ENCODE measurements around the gene FAM163B. TPM values are rescaled to one million over a fixed set of nuclear protein-coding genes. Genes with fewer than 3 reads are reported as not detected.
A peak's percentile ranks its signal among the peaks of the same experiment; 100 is the strongest.

Gene FAM163B
- total and polyA plus RNA-seq, 2 experiments from 2014 or later = 0.60 to 1.3 TPM

DNA sequence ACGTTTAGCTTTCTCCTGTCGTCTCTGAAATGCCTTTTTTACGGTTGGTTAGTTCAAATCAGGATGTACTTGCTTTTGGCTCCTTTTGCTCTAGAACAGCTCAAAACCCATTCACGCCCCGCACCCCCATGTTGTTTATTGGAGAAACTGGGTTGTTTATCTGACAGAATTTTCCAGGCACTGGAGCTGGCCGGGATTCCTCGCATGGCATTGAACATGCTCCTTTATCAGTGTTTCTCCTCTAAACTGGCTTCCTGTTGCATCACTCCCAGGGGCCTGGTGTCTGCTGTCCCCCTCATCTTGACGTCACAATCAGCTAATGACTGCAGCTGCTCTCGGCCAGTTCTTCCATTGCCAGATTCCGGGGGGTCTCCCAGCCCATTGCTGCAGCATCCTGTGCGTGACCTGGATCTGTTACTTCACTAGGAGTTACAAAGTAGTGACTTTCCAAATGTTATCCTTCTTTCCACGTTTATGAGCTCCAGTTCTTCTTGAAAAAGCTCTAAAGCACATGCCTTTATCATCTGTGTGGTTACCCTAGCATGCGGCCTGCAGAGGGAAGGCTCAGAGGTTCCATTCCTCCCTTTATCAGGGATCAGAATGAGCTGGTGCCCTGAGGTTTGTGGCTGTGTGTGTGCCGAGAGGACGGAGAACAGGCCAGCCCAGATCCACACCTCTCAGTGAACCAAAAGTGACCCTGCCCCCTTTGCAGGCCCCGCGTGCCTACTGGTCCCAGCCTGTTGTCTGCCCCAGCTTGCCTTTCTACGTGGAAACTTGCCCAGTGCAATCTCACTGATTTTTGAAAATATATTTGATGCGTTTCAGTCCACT, 27.5 kb downstream of the FAM163B start:
- Histone ChIP-seq H3F3A (replicated peaks; ENCODE audit: low read depth) (no peaks in the 10 kb centered on the region; the same call in 1 of the 2 replicates), H2AFZ (no peak overlapping the region), H4K20me1 (replicated peaks; ENCODE audit: insufficient read depth) (no peaks in the 10 kb centered on the region), H3K36me3 (ENCODE audit: insufficient read depth) (no peaks in the 10 kb centered on the region), H3K79me2 (replicated peaks; ENCODE audit: insufficient read depth) (no peaks in the 10 kb centered on the region), H3K27ac (ENCODE audit: low read depth) (peak overlapping the region; percentile 39; the same call in 1 of the 2 replicates), H3K4me3 (no peak overlapping the region), H3K27me3 (ENCODE audit: insufficient read depth) (no peaks in the 10 kb centered on the region), H3K4me1 (ENCODE audit: insufficient read depth) (peaks cover 7% of the 10 kb centered on the region), H3K4me2 (no peak overlapping the region), H3K9me2 (ENCODE audit: insufficient read depth) (no peaks in the 10 kb centered on the region)
- no peaks in the 10 kb centered on the region for H3K9me3 Mint-ChIP-seq
- no peak overlapping the region for H3K4me3 Mint-ChIP-seq
- DNase-seq (ENCODE audit: low spot score) = no peak
- no peak for ATAC-seq
- H3K27me3 Mint-ChIP-seq (ENCODE audit: insufficient read depth, low read depth, poor library complexity) = peaks cover 13% of the 10 kb centered on the region
- H3K4me1 Mint-ChIP-seq = peaks cover 53% of the 10 kb centered on the region
- no peaks in the 10 kb centered on the region; the same call in 2 of the 3 replicates for H3K36me3 Mint-ChIP-seq (ENCODE audit: low read depth)
- H3K27ac Mint-ChIP-seq = peak overlapping the region; percentile 24
- no peak for TF ChIP-seq POLR2AphosphoS5 (IDR thresholded peaks at IDR 0.05; ENCODE audit: low read depth)
- TF ChIP-seq, protein P1, sequence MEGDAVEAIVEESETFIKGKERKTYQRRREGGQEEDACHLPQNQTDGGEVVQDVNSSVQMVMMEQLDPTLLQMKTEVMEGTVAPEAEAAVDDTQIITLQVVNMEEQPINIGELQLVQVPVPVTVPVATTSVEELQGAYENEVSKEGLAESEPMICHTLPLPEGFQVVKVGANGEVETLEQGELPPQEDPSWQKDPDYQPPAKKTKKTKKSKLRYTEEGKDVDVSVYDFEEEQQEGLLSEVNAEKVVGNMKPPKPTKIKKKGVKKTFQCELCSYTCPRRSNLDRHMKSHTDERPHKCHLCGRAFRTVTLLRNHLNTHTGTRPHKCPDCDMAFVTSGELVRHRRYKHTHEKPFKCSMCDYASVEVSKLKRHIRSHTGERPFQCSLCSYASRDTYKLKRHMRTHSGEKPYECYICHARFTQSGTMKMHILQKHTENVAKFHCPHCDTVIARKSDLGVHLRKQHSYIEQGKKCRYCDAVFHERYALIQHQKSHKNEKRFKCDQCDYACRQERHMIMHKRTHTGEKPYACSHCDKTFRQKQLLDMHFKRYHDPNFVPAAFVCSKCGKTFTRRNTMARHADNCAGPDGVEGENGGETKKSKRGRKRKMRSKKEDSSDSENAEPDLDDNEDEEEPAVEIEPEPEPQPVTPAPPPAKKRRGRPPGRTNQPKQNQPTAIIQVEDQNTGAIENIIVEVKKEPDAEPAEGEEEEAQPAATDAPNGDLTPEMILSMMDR (conservative IDR thresholded peaks at IDR 0.05; ENCODE audit: low read depth in 2 of 2) = no peak
- TF ChIP-seq, protein P2, sequence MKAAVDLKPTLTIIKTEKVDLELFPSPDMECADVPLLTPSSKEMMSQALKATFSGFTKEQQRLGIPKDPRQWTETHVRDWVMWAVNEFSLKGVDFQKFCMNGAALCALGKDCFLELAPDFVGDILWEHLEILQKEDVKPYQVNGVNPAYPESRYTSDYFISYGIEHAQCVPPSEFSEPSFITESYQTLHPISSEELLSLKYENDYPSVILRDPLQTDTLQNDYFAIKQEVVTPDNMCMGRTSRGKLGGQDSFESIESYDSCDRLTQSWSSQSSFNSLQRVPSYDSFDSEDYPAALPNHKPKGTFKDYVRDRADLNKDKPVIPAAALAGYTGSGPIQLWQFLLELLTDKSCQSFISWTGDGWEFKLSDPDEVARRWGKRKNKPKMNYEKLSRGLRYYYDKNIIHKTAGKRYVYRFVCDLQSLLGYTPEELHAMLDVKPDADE (IDR thresholded peaks at IDR 0.05) = no peak
- TF ChIP-seq ZNF331 (CRISPR knock-in tag; IDR thresholded peaks at IDR 0.05; ENCODE audit: low read depth) = no peak
- TF ChIP-seq, protein P3, sequence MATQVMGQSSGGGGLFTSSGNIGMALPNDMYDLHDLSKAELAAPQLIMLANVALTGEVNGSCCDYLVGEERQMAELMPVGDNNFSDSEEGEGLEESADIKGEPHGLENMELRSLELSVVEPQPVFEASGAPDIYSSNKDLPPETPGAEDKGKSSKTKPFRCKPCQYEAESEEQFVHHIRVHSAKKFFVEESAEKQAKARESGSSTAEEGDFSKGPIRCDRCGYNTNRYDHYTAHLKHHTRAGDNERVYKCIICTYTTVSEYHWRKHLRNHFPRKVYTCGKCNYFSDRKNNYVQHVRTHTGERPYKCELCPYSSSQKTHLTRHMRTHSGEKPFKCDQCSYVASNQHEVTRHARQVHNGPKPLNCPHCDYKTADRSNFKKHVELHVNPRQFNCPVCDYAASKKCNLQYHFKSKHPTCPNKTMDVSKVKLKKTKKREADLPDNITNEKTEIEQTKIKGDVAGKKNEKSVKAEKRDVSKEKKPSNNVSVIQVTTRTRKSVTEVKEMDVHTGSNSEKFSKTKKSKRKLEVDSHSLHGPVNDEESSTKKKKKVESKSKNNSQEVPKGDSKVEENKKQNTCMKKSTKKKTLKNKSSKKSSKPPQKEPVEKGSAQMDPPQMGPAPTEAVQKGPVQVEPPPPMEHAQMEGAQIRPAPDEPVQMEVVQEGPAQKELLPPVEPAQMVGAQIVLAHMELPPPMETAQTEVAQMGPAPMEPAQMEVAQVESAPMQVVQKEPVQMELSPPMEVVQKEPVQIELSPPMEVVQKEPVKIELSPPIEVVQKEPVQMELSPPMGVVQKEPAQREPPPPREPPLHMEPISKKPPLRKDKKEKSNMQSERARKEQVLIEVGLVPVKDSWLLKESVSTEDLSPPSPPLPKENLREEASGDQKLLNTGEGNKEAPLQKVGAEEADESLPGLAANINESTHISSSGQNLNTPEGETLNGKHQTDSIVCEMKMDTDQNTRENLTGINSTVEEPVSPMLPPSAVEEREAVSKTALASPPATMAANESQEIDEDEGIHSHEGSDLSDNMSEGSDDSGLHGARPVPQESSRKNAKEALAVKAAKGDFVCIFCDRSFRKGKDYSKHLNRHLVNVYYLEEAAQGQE (IDR thresholded peaks at IDR 0.05; ENCODE audit: unreplicated experiment) = no peak
- TF ChIP-seq JUNB (IDR thresholded peaks at IDR 0.05; ENCODE audit: unreplicated experiment) = no peak
- TF ChIP-seq EZH2 (IDR thresholded peaks at IDR 0.05; ENCODE audit: low read depth, unreplicated experiment) = no peak
- no peak for TF ChIP-seq STAT1 (IDR thresholded peaks at IDR 0.05; ENCODE audit: unreplicated experiment)
- TF ChIP-seq ZNF114 (CRISPR knock-in tag; IDR thresholded peaks at IDR 0.05) = no peak
- TF ChIP-seq, protein P4, sequence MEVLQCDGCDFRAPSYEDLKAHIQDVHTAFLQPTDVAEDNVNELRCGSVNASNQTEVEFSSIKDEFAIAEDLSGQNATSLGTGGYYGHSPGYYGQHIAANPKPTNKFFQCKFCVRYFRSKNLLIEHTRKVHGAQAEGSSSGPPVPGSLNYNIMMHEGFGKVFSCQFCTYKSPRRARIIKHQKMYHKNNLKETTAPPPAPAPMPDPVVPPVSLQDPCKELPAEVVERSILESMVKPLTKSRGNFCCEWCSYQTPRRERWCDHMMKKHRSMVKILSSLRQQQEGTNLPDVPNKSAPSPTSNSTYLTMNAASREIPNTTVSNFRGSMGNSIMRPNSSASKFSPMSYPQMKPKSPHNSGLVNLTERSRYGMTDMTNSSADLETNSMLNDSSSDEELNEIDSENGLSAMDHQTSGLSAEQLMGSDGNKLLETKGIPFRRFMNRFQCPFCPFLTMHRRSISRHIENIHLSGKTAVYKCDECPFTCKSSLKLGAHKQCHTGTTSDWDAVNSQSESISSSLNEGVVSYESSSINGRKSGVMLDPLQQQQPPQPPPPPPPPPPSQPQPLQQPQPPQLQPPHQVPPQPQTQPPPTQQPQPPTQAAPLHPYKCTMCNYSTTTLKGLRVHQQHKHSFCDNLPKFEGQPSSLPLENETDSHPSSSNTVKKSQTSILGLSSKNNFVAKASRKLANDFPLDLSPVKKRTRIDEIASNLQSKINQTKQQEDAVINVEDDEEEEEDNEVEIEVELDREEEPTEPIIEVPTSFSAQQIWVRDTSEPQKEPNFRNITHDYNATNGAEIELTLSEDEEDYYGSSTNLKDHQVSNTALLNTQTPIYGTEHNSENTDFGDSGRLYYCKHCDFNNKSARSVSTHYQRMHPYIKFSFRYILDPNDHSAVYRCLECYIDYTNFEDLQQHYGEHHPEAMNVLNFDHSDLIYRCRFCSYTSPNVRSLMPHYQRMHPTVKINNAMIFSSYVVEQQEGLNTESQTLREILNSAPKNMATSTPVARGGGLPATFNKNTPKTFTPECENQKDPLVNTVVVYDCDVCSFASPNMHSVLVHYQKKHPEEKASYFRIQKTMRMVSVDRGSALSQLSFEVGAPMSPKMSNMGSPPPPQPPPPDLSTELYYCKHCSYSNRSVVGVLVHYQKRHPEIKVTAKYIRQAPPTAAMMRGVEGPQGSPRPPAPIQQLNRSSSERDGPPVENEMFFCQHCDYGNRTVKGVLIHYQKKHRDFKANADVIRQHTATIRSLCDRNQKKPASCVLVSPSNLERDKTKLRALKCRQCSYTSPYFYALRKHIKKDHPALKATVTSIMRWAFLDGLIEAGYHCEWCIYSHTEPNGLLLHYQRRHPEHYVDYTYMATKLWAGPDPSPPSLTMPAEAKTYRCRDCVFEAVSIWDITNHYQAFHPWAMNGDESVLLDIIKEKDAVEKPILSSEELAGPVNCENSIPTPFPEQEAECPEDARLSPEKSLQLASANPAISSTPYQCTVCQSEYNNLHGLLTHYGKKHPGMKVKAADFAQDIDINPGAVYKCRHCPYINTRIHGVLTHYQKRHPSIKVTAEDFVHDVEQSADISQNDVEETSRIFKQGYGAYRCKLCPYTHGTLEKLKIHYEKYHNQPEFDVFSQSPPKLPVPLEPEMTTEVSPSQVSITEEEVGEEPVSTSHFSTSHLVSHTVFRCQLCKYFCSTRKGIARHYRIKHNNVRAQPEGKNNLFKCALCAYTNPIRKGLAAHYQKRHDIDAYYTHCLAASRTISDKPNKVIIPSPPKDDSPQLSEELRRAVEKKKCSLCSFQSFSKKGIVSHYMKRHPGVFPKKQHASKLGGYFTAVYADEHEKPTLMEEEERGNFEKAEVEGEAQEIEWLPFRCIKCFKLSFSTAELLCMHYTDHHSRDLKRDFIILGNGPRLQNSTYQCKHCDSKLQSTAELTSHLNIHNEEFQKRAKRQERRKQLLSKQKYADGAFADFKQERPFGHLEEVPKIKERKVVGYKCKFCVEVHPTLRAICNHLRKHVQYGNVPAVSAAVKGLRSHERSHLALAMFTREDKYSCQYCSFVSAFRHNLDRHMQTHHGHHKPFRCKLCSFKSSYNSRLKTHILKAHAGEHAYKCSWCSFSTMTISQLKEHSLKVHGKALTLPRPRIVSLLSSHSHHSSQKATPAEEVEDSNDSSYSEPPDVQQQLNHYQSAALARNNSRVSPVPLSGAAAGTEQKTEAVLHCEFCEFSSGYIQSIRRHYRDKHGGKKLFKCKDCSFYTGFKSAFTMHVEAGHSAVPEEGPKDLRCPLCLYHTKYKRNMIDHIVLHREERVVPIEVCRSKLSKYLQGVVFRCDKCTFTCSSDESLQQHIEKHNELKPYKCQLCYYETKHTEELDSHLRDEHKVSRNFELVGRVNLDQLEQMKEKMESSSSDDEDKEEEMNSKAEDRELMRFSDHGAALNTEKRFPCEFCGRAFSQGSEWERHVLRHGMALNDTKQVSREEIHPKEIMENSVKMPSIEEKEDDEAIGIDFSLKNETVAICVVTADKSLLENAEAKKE (CRISPR knock-in tag; IDR thresholded peaks at IDR 0.05) = no peak
- no peak for TF ChIP-seq EZH2phosphoT487 (IDR thresholded peaks at IDR 0.05; ENCODE audit: unreplicated experiment)
- TF ChIP-seq CREB1 (CRISPR knock-in tag; IDR thresholded peaks at IDR 0.05; ENCODE audit: low read depth) = no peak
- TF ChIP-seq NANOG (IDR thresholded peaks at IDR 0.05; ENCODE audit: borderline replicate concordance) = no peak
